HG03135 (cell line): ENCODE data around the gene DUS2.
A peak's percentile ranks its signal among the peaks of the same experiment; 100 is the strongest.
"Not testable (repeated sequence)": the region's sequence is repeated elsewhere in the genome, so short reads cannot be mapped to it uniquely, and the experiment has no call there.

ENCODE experiments used
- ATAC-seq: cut with Tn5 transposase; IDR thresholded peaks from one replicate; pipeline ENCODE4 v1.9.1; 2021; ENCODE audit warnings: mild to moderate bottlenecking, moderate library complexity; ENCODE audit not compliant: unreplicated experiment

DUS2 gene

DNA sequence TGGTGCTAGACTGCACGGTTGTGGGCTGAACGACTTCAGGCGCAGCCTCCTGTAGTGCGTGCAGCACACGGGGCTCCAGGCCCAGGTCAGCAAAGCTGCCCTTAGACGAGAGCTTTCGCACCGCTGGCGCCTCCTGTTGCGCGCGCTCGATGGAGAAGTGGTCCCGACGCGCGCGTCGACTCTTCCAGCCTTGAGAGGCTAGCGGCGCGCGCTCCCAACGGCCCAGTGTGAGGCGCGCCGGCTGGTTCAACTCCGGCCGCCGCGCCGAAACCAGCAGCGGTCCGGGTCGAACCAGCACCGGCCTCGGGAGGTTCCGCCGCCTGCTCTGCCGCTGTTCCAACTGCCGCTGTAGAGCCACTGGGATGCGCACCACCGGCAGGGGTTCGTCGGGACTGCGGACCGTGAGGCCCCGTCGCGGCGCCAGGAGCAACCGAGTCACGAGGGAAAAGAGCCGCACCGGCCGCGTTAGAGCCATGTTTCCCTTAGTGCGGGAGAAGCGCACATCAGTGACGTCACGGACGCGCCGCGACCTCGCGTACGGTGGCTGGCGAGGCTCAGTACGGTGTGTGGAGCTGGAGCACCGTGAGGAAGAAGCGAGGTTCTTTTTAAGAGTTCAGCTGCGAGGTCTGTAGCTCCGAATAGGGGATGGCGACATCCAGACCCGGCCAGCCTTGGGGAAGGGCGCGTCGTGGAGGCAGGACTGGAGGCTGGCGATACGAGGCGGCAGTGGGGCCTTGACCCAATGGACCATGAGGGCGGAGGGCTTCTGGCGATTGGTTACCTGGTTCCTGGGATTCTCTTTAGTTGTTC, at the start of gene DUS2, which contains the start of gene DDX28:
Gene DUS2 (plus strand): TSS at position 557 of the 810 bp plus-strand sequence. CDS start 14,740 bp downstream, outside the sequence.
Gene DDX28 (minus strand): TSS at position 505 of the 810 bp plus-strand sequence. CDS start 30 bp downstream, at position 475.
- ATAC-seq, result peak; percentile 83

DNA sequence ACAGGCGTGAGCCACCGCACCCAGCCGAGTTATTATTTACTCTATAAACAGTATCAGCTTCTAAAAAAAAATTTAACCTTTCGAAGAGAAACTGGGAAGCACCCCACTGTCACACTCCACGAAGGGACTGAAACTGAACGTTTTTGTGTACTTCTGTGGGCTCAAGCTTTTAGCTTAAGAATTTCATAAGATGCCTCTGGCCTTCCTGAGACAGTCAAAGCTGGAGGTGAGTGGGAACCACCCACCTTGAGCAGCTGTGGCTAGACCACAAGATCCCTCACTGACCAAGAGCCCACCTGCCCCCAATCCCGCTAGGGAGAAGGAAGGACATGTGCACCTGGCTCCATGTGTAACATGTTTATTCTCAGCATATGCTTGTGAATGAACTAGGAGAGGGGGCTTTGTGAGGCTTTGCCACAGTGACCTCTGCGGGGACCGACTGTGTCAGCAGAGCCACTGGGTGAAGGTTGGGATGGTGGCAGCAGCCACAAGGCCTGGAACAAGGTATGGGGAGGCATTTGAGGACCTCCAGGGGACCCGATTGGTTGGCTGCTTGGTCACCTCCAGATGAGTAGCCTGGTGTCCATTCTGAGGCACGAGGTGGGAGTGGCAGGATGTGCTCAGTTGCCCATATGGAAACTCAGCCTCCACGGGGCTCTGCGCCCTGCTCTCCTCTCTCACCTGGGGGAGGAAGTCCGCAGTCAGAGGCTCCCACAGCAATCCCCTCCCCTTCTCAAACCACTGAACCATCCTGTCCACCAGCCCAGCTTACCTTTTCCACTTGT, 47.6 kb upstream of the DUS2 start:
- ATAC-seq, result no peak

DNA sequence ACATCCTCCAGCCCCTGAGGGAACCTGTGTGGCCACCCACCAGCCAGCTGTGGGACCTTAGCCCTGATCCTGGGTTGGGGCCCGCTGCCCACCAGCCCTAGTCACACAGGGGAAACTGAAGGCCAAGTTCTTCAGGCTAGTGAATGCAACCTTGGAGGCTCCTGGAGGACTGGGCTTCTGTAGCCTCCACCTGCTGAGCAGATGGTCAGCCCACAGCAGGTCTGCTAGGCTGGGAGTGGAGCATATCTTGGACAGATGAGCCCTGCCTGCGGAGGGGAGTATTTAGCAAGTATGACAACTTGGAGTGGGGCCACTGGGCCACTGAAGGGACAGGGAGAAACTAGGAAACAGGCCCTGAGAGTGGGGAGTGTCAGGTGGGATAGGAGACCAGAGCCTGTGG, 46.9 kb upstream of the DUS2 start:
- no peak for ATAC-seq

GRCh38 chr16:67977005-67977404, 46.1 kb upstream of the DUS2 start:
- ATAC-seq, result no peak

DNA sequence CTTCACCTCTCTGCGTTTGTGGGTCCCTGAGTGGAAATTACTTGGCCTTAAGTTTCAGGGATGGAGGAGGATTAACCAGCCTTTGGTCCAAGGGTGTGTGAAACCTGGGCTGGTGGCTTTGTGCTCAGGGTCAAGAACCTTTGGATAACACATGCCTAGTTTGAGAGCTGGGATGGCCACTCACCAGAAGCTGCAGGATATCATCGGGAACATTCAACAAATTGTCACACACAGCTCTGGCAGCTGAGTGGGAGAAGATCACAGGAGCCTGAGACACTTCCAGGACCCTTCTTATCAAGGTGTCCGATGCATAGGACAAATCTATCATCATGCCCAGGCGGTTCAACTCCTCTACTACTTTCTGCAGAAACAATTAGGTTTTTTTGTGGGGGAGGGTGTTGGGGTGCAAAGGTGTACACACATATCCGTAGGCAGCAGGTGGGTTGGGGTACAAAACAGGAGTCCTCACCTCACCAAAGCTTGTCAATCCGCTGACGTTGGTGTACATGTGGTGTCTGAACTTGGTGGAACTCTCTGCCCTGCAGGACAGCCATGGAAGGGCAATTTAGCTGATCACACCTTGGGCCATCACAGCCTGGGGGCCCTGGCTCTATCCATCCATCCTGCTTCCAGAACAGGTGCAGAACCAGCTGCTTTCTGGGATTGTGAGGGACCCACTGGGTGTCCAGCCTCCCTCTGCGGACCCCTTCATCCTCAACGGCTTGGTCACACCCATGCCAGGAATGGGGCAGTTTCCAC, 45.4 kb upstream of the DUS2 start:
- no peak for ATAC-seq

DNA sequence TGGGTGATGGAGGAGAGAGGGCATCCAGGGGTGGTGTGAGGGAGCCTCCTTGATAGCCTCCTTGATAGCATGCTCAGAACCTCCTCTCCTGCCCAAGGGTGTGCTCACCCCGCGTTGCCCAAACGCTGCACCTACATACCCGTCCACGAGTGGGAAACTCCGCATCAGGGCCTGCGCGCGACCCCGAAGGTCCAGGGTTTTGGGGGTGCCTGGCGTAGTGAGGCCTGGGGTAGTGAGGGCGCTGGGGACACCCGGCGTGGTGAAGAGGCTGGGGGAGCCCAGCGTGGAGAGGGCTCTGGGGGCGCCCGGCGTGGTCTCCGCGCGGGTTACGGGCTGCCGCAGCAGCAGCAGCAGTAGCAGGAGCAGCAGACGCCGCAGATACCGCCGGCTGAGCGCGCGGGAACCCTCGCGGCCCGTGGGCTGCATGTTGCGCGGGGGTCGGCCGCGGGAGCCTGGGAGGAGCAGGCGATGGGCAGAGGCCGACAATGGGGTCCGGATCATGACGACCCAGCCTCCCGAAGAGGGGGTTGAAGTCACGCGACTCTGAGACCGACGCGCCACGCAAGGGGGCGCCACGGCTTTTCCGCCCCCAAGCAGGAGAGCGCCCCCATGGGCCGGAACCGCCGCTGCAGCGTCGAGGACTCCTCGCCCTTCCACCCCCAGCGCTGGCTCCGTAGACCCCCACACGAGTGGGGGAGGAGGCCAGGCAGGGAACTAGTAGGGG, 43.0 kb upstream of the DUS2 start, which contains the start of gene DPEP3:
Gene DPEP3 (minus strand): TSS at position 545 of the 724 bp plus-strand sequence. CDS start 119 bp downstream, at position 426.
- ATAC-seq, result no peak

DNA sequence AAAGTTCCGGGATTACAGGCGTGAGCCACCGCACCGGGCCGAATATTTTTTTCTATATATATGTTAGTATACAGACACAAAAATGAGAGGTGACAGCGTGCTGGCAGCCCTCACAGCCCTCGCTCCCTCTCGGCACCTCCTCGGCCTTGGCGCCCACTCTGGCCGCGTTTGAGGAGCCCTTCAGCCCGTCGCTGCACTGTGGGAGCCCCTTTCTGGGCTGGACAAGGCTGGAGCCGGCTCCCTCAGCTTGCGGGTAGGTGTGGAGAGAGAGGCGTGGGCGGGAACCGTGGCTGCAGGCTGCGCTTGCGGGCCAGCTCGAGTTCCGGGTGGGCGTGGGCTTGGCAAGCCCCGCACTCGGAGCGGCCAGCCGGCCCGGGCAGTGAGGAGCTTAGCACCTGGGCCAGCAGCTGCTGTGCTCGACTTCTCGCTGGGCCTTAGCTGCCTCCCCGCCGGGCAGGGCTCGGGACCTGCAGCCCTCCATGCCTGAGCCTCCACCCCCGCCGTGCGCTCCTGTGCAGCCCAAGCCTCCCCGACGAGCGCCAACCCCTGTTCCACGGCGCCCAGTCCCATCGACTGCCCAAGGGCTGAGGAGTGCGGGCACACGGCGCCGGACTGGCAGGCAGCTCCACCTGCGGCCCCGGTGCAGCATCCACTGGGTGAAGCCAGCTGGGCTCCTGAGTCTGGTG, 40.9 kb upstream of the DUS2 start:
- ATAC-seq, result no peak

- no peak for ATAC-seq
These were observed 36.1 kb upstream of the DUS2 start for GRCh38 chr16:67986949-67987348.

- ATAC-seq, result no peak
These were observed 35.5 kb upstream of the DUS2 start for GRCh38 chr16:67987460-67988160.

GRCh38 chr16:67988675-67989074, 34.4 kb upstream of the DUS2 start:
- ATAC-seq, result no peak

GRCh38 chr16:67989322-67990017, 33.6 kb upstream of the DUS2 start:
- no peak for ATAC-seq

DNA sequence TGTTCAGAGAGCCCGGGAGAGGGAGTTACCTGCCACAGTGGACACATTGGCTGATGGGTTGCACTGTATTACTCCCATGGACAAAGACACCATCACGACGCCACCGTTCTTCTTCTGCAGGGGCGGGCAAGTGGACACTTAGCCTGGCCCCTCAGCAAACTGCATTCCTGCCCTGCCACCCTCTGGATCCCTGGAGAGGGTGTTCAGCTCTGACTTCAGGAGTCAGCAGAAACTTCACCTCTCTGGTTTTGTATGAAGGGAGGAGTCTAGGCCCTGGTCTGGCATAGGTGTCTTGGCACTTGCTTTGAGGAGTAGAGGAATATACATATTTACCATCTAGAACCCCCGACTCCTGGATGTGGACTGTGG, 33.1 kb upstream of the DUS2 start:
- no peak for ATAC-seq

- no peak for ATAC-seq
These were observed 30.4 kb upstream of the DUS2 start for GRCh38 chr16:67992661-67993206.

- ATAC-seq, result peak; percentile 67
These were observed 29.7 kb upstream of the DUS2 start for GRCh38 chr16:67993207-67994039.

DNA sequence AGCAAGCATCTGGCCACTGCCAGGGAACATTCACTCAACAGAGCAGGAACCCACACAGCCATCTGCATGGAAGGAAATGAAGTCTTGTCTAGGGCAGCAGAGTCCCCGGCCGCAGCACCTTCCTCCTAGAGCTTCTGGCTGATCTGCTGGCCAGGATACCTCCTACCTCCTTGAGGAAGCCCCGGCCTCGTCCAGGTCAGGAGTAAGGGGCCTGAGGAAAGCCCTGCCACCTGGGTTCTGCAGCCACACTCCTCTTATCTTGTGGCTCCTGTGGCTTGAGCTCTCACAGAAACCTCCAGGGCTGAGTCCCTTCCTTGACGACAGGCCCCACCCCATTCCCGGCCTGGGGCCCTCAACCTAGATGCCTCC, 29.1 kb upstream of the DUS2 start:
- not testable (repeated sequence) for ATAC-seq

GRCh38 chr16:67995423-67995822, 27.7 kb upstream of the DUS2 start:
- no peak for ATAC-seq

DNA sequence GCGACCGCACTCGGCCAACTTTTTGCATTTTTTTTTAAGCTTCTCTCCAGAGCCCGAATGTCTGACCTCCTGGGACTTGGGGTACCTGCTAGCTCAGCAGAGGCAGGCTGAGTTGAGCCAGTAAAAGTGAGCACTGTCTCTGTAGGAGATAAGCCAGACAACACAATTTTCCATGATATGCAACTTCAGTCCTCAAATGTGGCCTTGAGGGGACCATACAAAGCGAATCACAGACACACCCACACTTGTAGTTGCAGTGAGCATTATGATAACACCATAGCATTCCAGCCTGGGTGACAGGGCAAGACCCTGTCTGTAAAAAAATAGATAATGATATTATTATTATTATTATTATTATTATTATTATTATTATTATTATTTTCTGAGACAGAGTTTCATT, 26.4 kb upstream of the DUS2 start:
- ATAC-seq, result no peak
